ENCODE data around the gene ERBB3. TPM values are rescaled to one million over a fixed set of nuclear protein-coding genes. Genes with fewer than 3 reads are reported as not detected.
A peak's percentile ranks its signal among the peaks of the same experiment; 100 is the strongest.

Gene ERBB3
- total RNA-seq, 1 donor from 2014 or later = 144 TPM

DNA sequence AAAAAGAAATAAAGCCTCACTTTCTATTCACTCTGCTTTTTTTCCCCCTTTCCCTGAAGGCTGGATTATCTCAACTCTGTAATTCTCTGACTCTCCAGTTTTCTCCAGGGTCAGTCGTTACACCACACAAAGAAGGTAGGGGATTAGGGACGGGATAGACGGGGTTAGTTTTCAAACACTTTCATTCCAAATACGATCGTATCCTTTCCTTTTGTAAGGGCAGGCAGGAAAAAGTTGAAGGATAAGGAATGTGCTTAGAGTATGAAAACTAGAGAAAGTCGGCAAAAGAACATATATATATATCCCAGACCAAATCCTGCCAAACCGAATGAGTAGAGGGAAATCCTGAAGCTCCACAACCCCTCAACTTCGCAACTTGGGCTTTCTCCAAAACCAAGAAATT is 47.5 kb downstream of the ERBB3 start:
- Mint-ChIP-seq H3K4me3 (peak overlapping the region; percentile 92), H3K4me1 (peaks cover 38% of the 10 kb centered on the region), H3K36me3 (ENCODE audit: low read depth) (peaks cover 12% of the 10 kb centered on the region), H3K27ac (ENCODE audit: unreplicated experiment) (peak overlapping the region; percentile 99), H3K9me3 (no peaks in the 10 kb centered on the region), H3K27me3 (ENCODE audit: low read depth) (no peaks in the 10 kb centered on the region)
- DNase-seq (ENCODE audit: low read depth, low spot score) = no peak
- TF ChIP-seq, protein P1, sequence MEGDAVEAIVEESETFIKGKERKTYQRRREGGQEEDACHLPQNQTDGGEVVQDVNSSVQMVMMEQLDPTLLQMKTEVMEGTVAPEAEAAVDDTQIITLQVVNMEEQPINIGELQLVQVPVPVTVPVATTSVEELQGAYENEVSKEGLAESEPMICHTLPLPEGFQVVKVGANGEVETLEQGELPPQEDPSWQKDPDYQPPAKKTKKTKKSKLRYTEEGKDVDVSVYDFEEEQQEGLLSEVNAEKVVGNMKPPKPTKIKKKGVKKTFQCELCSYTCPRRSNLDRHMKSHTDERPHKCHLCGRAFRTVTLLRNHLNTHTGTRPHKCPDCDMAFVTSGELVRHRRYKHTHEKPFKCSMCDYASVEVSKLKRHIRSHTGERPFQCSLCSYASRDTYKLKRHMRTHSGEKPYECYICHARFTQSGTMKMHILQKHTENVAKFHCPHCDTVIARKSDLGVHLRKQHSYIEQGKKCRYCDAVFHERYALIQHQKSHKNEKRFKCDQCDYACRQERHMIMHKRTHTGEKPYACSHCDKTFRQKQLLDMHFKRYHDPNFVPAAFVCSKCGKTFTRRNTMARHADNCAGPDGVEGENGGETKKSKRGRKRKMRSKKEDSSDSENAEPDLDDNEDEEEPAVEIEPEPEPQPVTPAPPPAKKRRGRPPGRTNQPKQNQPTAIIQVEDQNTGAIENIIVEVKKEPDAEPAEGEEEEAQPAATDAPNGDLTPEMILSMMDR (conservative IDR thresholded peaks at IDR 0.05) = no peak

DNA sequence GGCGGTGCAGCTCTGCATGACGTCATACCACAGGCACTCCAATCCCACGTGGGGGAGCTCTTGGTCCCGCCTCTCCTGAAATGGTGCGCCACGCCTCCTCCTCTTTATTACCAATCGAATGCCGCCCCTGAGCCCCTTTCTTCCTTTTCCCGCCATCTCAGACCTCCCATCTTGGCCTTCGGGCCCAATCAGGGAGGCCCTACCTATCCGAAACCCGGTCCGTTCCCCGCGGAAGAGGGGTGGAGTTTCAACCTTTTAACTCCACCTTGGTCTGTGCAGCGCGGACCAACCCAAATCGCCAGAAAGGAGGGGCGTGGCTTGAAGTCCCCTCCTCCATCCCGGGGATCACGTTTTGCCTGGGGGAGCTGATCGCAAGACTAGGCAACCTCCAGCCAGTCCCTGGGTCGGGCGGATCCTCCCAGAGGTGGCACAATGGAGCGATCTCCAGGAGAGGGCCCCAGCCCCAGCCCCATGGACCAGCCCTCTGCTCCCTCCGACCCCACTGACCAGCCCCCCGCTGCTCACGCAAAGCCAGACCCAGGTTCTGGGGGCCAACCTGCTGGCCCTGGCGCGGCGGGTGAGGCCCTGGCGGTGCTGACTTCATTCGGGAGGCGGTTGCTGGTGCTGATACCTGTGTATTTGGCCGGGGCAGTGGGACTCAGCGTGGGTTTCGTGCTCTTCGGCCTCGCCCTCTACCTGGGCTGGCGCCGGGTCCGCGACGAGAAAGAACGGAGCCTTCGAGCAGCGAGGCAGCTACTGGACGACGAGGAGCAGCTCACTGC is 48.1 kb downstream of the ERBB3 start, which contains the start of gene ESYT1:
Gene ESYT1 (plus strand): TSS at position 380 of the 782 bp plus-strand sequence. CDS start 53 bp downstream, at position 433.
- Mint-ChIP-seq H3K4me1 (peaks cover 38% of the 10 kb centered on the region), H3K27ac (ENCODE audit: unreplicated experiment) (peak within 1 kb of the TSS; percentile 99), H3K4me3 (peak within 1 kb of the TSS; percentile 92), H3K9me3 (no peaks in the 10 kb centered on the region), H3K36me3 (ENCODE audit: low read depth) (peaks cover 13% of the 10 kb centered on the region), H3K27me3 (ENCODE audit: low read depth) (no peaks in the 10 kb centered on the region)
- TF ChIP-seq, protein P1 (conservative IDR thresholded peaks at IDR 0.05) = no peak
- peak; percentile 90 for DNase-seq (ENCODE audit: low read depth, low spot score)

DNA sequence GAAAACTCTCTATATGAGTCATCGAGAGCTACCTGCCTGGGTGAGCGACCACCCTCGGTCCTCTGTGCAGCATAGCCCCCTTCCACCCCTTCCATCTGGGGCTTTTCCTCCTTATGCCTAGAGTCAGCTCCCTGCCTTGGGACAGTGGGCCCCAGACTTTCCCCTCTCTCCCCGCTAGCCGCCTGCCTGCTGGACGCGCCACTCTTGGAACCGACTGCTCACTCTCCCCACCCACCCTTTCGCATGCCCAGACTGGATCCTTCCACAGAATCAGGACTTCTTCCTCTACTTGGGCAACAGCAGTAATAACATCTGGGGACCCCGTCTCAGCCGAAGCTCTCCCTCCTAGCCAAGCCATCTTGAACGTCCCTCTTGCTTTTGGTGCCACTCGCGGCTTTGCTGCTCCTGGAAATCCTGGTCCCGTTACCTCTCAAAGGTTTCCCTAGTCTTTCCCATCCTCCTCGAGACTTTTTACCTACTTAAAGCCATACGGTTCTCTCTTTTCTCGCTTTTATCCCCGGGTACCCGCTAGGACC is 48.8 kb downstream of the ERBB3 start:
- DNase-seq (ENCODE audit: low read depth, low spot score) = no peak
- H3K27ac Mint-ChIP-seq (ENCODE audit: unreplicated experiment) = peak overlapping the region; percentile 99
- peaks cover 17% of the 10 kb centered on the region for H3K36me3 Mint-ChIP-seq (ENCODE audit: low read depth)
- H3K9me3 Mint-ChIP-seq = no peaks in the 10 kb centered on the region
- TF ChIP-seq, protein P1 (conservative IDR thresholded peaks at IDR 0.05) = no peak
- peaks cover 38% of the 10 kb centered on the region for H3K4me1 Mint-ChIP-seq
- H3K4me3 Mint-ChIP-seq = peak overlapping the region; percentile 92
- H3K27me3 Mint-ChIP-seq (ENCODE audit: low read depth) = no peaks in the 10 kb centered on the region

DNA sequence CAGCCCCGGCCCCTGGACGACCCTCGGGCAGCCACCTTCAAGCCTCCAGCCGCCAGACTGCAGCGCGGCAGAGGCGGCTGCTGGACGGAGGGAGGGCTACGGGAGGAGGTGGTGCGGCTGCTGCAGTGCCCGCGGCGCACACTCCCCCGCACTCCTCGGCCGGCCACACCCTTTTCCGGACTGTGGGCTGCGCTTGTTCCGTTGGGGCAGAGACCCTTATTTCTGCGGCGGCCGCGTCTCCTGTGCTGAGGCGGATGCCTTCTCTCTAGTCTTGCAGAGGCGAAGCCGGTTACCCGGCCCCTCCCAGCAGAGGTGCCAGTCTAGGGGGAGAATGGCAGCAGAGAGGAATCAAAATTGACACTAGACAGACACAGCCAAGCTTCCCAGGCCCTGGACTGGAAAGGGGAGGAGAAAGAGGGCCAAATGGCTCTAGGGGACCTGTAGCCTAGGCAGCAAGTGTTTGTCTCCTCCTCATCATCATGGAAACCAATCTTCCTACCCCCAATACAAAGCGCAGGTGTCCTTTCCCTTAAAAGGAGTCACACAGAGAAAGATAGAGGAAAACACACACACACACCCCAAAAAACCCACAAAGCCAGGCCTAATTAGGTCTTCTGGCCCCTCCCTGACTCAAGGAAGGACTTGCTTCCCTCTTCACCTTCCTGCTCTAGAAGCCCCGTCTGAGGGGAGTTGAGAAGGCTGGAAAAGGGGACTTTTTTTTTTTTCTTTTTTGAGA is 49.4 kb downstream of the ERBB3 start:
- peak overlapping the region; percentile 92 for H3K4me3 Mint-ChIP-seq
- peak; percentile 56 for DNase-seq (ENCODE audit: low read depth, low spot score)
- H3K9me3 Mint-ChIP-seq = no peaks in the 10 kb centered on the region
- H3K27me3 Mint-ChIP-seq (ENCODE audit: low read depth) = no peaks in the 10 kb centered on the region
- H3K27ac Mint-ChIP-seq (ENCODE audit: unreplicated experiment) = peak overlapping the region; percentile 99
- H3K36me3 Mint-ChIP-seq (ENCODE audit: low read depth) = peaks cover 19% of the 10 kb centered on the region
- peaks cover 38% of the 10 kb centered on the region for H3K4me1 Mint-ChIP-seq
- TF ChIP-seq, protein P1 (conservative IDR thresholded peaks at IDR 0.05) = no peak

DNA sequence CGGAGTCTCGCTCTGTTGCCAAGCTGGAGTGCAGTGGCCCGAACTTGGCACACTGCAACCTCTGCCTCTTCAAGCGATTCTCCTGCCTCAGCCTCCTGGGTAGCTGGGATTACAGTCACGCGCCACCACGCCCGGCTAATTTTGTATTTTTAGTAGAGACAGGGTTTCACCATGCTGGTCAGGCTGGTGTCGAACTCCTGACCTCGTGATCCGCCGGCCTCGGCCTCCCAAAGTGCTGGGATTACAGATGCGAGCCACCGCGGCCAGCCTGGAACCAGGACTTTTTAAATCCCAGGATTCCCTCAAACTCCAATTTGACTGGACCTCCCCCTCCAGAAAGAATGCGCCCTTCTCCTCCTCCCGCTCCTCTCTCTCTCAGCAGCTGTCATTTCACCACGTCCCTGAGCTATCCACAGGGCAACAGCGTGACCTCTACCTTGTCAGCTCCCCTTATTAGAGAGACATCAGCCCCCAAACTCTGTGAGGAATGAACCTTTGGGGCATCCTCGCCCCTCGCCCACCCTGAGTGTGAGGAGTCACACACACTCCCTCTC is 50.1 kb downstream of the ERBB3 start:
- no peaks in the 10 kb centered on the region for H3K9me3 Mint-ChIP-seq
- peaks cover 20% of the 10 kb centered on the region for H3K36me3 Mint-ChIP-seq (ENCODE audit: low read depth)
- H3K27me3 Mint-ChIP-seq (ENCODE audit: low read depth) = no peaks in the 10 kb centered on the region
- H3K27ac Mint-ChIP-seq (ENCODE audit: unreplicated experiment) = no peak overlapping the region
- DNase-seq (ENCODE audit: low read depth, low spot score) = no peak
- TF ChIP-seq, protein P1 (conservative IDR thresholded peaks at IDR 0.05) = no peak
- peak overlapping the region; percentile 85 for H3K4me3 Mint-ChIP-seq
- H3K4me1 Mint-ChIP-seq = peaks cover 38% of the 10 kb centered on the region
